HuH-7 (cell line): Measurements from ENCODE around the gene PSD4.

ENCODE experiments used
- DNase-seq: peaks from one replicate; pipeline ENCODE4 v3.0.0; 2011; ENCODE audit warnings: low spot score

PSD4 gene

DNA sequence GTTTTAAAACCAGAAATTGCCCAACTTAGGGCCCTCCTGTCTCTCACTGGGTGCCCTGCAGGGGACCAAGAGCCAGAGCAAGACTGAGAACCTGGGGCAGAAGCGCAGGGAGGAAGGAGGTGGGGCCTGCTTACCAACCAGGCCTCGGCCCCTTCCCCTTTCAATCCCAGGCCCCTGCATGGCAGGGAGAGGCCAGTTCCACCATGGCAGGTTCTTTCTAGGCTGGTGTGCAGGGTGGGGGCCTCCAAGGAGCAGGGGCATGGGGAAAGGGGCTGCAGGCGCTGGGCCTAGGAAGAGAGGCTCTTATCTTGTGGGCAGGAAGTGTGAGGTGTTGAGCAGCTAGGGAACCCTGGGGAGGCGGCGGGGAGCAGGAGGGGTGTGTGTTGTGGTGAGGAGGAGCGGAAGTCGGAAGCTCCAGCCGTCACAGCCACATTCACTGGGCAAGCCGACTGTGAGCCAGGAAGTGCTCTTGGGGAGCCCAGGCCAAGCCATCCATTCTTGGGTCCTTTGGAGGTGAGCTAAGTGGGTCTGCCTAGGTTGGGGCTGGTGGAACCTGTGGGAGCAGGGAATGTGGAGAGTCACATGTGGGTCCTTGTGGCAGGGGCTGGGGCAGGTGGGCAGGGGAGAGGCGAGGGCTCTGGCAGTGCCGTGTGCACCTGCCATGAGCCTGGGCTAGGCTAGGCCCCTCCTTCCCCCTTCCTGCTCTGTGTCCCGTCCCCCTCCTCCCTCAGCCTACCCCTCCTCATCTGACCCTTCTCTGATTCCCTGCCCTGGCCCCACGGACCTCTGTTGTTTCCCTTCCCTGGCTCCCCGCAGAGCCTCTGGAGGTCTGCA is at the start of gene PSD4:
Gene PSD4, plus strand, starts transcription at position 430 of the 834 bp plus-strand sequence. CDS start 8,486 bp downstream, outside the sequence.
- DNase-seq, result no peak

DNA sequence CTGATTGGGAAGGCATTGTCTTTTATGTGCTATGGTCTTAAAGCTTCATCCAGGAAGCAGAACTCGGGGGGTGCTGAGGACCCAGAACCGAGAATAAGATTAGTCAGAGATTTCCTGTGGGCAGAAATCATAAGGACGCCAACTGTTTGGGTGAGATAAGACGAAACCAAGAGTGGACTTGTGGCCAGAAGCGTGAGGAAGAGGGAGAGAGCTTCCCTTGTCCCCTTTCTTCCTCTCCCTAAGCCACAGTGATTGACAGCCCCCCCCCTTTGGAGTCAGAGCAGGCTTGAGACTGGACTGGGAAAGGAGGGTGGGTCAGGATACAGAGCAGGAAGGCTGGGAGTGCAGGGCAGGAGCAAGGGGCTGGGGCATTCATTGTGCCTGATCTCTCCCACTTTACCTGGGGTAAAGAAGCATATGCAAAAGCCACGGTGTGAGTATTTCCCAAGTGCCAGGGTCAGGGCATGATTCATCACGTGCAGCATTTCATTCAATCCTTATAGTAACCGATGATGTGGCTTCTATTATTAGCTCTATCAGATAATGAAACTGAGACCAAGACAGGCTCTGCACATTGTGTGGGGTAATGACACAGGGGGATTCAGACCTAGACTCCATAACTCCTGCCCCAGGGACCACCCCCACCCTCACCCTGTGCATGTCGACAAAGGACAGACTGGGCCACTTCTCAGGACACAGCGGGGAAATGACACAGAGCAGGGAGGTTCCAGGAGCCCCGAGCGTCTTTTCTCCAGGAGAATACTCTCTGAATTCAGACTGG is 49.4 kb upstream of the PSD4 start:
- no peak for DNase-seq

DNA sequence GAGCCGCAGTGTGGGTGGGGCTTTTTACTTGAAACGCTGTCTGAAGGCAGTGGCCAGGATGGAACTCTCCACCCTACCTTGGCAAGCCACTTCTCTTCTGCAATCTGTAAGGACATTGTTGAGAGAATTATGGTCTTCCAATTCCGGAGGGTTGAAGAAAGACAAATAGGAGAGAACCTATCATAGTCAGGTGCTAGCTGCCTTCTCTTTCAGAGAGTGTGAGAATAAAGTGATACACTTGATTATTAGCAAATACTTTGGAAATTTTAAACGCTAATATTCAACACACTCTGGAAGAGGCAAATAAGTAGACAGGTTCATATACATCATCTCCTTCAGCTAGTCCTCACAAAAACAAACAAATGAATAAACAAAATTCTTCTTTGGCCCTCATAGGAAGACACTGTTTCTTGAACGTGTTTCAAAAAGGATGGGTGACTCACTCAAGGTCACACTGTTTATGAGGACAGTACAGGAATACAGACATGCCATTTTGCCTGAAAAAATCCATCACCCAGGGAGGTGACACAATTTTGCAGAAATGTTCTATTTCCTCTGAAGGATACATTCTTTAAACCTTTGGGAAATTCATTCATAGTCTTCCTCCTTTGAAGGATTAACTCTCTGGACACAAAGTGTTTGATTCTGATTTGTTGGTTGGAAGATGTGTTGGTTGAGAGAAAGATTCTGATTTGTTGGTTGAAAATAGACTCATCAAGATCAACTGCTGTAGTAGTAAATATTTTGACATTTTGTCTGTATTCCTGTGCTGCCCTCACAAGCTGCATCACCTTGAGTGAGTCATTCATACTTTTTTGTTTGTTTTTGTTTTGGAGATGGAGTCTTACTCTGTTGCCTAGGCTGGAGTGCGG is 48.6 kb upstream of the PSD4 start:
- no peak for DNase-seq

DNA sequence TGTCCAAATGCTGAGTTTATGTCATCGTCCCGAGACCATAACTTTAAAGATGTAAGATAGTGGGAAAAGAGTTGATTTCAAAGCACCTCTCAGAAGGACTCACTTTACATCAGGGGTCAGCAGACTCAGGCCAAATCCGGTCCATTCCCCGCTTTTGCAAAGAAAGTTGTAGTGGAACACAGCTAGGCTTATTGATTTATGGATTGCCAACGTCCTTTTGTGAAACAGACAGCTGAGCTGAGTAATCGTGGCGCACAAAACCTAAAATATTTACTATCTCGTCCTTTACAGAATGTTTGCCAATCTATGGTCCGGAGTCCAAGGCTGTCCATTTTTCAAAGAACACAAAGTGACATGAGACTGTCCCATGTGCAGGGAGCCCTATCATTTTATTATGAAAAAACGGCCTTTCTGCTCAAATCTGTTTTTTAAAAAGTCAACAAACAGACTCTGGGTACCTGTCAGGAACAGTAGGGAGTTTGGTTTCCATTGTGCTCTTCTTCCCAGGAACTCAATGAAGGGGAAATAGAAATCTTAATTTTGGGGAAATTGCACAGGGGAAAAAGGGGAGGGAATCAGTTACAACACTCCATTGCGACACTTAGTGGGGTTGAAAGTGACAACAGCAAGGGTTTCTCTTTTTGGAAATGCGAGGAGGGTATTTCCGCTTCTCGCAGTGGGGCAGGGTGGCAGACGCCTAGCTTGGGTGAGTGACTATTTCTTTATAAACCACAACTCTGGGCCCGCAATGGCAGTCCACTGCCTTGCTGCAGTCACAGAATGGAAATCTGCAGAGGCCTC is 46.7 kb upstream of the PSD4 start, which contains the start of gene IL1RN:
Gene IL1RN, plus strand, starts transcription at position 754 of the 801 bp plus-strand sequence. Its CDS starts 27 bp downstream, at position 781.
- DNase-seq, result no peak

DNA sequence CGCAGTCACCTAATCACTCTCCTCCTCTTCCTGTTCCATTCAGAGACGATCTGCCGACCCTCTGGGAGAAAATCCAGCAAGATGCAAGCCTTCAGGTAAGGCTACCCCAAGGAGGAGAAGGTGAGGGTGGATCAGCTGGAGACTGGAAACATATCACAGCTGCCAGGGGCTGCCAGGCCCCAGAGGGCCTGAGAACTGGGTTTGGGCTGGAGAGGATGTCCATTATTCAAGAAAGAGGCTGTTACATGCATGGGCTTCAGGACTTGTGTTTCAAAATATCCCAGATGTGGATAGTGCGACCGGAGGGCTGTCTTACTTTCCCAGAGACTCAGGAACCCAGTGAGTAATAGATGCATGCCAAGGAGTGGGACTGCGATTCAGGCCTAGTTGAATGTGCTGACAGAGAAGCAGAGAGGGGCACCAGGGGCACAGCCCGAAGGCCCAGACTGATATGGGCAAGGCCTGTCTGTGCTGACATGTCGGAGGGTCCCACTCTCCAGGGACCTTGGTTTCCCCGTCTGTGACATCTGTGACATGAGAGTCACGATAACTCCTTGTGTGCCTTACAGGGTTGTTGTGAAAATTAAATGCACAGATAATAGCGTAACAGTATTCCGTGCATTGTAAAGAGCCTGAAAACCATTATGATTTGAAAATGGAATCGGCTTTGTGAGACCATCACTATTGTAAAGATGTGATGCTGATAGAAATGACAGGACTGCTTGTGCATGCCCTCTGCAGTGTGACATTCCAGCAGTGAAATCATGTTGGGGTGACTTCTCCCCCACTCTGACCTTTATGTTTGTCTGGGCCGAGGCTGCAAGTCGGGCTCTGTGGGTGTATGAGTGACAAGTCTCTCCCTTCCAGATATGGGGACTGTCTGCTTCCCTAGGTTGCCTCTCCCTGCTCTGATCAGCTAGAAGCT is 45.9 kb upstream of the PSD4 start:
- no peak for DNase-seq

DNA sequence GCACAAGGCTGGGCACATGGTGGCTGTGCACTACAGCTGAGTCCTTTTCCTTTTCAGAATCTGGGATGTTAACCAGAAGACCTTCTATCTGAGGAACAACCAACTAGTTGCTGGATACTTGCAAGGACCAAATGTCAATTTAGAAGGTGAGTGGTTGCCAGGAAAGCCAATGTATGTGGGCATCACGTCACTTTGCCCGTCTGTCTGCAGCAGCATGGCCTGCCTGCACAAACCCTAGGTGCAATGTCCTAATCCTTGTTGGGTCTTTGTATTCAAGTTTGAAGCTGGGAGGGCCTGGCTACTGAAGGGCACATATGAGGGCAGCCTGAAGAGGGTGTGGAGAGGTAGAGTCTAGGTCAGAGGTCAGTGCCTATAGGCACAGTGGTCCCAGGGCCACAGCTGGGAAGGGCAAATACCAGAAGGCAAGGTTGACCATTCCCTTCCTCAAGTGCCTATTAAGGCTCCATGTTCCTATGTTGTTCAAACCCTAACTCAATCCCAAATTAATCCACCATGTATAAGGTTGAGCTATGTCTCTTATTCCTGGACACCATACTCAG is 44.2 kb upstream of the PSD4 start:
- DNase-seq, result no peak

DNA sequence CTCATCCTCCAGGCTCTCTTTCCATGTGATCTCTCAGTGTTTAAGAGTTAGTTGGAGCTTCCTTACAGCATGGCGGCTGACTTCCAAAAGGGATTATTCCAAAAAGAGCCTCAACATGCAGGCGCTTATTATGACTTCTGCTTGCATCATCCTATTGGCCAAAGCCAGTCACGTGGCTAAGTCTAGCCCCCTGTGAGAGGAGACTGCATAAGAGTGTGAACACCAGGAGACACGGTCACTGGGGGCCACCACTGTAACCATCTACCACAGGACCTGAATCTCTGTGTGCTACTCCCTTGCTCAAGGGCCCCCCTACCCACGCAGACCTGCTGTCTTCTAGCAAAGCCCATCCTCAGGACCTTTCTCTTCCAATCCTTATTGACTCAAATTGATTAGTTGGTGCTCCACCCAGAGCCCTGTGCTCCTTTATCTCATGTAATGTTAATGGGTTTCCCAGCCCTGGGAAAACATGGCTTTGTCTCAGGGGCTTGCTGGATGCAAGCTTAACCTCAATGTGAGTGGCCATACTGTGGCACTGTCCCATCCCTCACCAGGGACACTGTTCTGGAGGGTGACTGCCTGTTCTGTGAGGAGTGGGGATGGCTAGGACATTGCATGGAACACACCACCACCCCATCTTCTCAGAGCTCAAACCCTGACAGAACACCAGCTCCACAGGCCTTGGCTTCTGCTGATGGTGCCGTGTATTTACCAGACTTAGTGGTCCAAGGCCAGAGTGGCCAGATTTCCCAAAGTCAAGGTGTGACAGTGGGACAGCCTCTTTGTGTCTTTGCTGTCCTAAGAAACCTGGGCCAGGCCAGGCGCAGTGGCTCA is 42.2 kb upstream of the PSD4 start:
- no peak for DNase-seq

DNA sequence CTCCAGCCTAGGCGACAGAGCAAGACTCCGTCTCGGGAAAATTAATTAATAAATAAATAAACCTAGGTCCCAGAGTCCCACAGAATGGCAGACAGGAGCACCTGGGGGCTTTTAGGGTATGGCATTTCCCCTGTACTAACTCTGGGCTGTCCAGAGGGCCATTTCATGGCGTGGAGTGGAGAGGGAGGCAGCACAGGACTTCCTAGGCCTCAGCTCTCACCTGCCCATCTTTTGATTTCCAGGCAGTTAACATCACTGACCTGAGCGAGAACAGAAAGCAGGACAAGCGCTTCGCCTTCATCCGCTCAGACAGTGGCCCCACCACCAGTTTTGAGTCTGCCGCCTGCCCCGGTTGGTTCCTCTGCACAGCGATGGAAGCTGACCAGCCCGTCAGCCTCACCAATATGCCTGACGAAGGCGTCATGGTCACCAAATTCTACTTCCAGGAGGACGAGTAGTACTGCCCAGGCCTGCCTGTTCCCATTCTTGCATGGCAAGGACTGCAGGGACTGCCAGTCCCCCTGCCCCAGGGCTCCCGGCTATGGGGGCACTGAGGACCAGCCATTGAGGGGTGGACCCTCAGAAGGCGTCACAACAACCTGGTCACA is 41.3 kb upstream of the PSD4 start:
- DNase-seq, result no peak

DNA sequence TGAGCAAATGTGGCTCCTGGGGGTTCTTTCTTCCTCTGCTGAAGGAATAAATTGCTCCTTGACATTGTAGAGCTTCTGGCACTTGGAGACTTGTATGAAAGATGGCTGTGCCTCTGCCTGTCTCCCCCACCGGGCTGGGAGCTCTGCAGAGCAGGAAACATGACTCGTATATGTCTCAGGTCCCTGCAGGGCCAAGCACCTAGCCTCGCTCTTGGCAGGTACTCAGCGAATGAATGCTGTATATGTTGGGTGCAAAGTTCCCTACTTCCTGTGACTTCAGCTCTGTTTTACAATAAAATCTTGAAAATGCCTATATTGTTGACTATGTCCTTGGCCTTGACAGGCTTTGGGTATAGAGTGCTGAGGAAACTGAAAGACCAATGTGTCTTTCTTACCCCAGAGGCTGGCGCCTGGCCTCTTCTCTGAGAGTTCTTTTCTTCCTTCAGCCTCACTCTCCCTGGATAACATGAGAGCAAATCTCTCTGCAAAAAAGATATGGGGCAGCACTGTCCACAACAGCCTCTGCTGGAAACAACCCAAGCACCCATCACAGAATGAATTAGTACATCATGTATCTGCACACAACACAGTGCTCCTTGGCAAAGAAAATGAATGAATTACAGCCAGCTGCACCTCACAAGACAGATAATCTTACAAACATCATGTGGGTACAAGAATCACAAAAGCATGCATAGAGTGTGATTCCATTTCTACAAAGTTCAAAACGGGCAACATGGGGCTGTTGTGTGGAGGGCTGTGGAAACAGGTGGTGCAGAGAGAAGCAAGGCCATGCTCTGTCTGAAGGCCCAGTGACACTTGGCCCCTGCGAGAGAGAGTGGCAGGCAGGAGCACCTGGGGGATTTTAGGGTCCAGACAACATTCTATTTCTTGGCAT is 39.8 kb upstream of the PSD4 start:
- DNase-seq, result no peak

DNA sequence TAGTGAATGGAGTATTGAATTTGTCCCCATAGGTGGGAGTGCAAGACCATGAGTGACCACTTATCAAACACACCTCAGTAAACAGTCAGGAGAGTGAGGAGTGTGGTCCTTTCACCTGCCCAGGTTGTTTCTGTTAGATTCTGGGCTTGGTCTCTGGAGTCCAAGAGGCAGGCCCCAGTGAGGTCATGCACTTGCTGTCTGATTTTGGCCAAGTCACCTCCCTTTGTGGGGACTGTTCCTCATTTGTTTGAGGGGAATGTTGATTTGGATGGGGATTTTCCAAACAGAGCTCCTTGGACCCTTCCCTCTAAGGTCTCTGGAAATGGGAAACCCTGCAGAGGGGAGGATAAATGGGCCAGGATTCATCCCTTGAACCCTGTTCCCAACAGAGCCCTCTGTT is 39.1 kb upstream of the PSD4 start:
- no peak for DNase-seq

DNA sequence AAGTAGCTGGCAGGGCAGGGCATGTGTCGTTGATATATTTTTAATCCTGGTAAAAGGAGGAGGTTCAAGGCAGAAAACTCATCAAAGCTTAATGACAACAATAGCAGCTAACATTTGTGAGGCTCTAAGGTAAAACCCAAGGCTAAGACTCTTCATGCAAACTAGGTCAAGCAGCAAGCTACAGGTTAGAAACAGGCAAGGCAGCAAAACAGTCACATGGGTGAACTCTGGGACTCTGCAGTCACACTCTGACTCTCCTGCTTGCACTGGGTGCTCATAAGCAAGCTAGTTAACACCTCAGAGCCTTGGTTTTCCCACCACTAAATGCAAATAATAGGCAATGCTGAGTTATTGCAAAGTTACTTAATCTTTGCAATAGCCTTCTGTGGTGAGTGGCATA is 38.5 kb upstream of the PSD4 start:
- DNase-seq, result no peak

DNA sequence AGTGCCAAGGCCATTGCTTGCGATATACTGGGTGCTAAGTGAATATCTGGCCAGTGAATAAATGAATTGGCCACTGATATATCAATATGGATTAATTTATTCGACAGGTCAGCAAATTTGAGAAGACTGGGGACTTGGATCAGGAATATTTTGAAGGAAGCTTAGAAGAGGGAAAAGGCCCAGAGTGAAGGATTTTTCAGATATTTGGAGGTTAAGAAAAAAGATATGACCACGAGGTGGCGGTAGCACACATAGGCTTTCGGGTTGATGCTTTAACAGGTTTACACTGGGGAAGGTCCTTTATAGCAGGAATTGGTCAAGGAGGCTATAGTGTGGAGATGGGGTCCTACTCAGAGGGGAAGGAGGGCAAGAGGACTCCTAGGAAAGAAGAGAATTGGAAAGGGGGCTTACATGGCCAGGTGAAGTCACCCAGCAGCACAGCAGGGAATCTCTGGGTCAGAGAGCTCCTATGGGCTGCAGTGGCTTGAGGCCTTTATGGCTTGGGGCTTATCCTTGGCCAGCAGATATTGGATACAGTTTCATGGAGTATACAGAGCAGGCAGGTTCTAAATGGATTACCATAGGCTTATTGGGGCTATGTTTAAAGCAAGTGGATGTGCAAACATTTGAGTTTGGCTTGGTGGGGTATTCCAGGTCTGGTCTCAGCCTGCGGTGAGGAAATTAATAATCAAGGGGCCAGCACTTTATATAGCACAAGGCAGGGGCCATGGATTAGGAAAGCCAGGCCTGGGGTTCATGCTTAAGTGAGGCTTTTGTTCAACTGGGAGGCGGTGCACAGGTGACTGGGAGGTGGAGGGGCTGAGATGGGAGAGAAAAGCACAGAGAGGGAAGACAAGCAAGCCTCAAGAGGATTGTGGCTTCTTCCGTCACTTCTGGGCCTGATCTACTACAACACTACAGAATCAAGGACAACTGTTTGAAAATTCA is 36.7 kb upstream of the PSD4 start:
- peak; percentile 51 for DNase-seq

DNA sequence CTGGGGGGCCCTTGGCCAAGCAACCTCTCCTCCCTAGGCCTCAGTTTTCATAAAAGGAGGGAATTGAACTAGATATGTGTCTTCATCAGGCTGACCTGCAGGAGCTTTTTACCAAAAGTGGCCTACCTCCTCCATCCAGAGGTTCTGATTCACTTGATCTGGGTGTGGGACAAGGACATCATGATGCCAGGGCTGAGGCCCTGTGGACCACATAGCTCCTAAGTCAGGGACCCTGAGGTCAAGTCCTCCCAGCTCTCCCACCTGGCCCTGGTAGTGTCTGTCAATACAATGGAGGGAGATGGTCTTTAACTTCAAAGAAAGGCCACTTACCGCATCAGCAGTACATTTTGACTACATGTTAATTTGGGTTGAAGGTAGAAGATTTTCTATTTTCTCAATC is 35.9 kb upstream of the PSD4 start:
- DNase-seq, result no peak

DNA sequence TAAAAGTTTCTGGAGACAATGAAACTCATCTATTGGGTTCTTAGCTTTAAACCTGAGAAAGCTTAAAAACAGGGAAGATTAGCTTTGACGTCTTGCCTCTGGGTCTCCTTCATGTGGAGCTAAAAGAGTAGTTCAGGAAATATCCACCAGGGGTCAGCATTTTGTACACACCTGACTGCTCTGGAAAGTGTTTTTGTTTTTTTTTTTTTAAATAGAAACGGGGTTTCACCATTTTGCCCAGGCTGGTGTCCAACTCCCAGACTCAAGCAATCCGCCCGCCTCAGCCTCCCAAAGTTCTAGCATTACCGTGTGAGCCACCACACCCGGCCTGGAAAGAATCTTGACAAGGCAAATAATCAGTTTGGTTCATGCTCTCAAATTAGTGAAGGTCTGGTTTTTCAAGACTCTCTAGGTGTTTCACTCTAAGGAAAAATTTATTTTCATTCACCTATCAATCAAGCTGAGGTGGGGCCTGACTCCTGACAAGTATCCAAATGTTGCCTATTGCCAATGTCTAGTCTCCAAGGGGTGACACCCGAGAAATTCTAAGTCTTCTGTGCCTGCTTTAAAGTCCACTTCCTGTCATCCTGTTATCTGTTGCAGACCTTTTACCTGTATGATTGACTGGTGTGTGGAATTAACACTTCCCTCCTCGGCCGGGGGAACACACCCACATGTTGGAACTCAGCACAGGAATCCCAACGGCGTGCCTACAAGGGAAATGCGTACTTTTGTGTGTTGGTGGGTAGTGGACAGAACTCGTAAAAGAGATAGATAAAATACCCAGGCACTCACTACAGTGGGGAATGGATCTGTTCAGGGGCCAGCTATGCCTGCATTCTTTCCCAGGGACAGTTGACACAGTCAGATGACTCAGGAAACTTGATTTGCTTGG is 35.1 kb upstream of the PSD4 start:
- peak; percentile 59 for DNase-seq

DNA sequence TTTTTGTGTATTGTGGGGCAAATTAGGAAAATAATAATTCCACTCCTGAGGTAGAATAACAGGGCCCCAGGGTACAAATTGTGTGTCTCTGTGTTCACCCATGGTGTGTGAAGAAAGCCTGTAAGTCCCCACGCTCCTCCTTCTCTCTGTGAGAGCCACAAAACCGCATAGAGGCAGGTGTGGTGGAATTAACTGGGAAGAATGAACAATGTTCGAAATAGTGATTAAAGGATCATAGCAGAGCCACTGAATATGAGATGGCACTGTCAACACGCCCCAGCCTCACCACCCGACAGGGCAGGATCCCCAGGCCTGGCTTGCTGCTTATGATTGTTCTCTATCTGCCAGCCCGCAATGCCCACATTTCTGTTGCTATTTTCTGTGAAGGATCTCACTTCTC is 32.3 kb upstream of the PSD4 start:
- no peak for DNase-seq
